OCI-LY7 (cell line): ENCODE results near the gene RXFP1. TPM values are rescaled to one million over a fixed set of nuclear protein-coding genes. Genes with fewer than 3 reads are reported as not detected.

Experiments used
- BruUV-seq: library from RNA; stranded (reverse); fragments of 400-500 nt; replicated peaks from 2 replicates; lab custom pipeline; 2021; lab: Mats Ljungman, UMichigan
- CTCF ChIA-PET: fragments of 300-600 bp; sonication (Branson Sonifier 250); formaldehyde crosslinking; loops from one replicate; lab custom pipeline; 2022; ENCODE audit warnings: antibody characterized with exemption; ENCODE audit not compliant: unreplicated experiment; lab: Charles Lee
- POLR2A ChIA-PET: fragments of 300-600 bp; sonication (Branson Sonifier 250); formaldehyde crosslinking; loops from one replicate; lab custom pipeline; 2022; ENCODE audit warnings: antibody characterized with exemption; lab: Charles Lee
- DNase-seq: peaks from one replicate; pipeline ENCODE4 v3.0.0-alpha.2; 2015; ENCODE audit warnings: low spot score
- H2AFZ ChIP-seq: fragments of 200-600 bp; sonication (generic), shearing (Covaris generic); 2 replicates; pipeline ENCODE4 v1.6.1; 2014; ENCODE audit warnings: mild to moderate bottlenecking, antibody characterized with exemption, low read length, moderate library complexity
- H3K27ac ChIP-seq: fragments of 200-600 bp; sonication (generic); 2 replicates; pipeline ENCODE4 v1.5.1; 2014; ENCODE audit warnings: mixed run types, low read depth, mild to moderate bottlenecking, moderate library complexity, low read length, inconsistent platforms; ENCODE audit not compliant: poor library complexity, severe bottlenecking
- H3K36me3 ChIP-seq: fragments of 200-600 bp; sonication (generic); 2 replicates; pipeline ENCODE4 v1.6.1; 2014; ENCODE audit warnings: mild to moderate bottlenecking, antibody characterized with exemption, low read length, moderate library complexity, mixed read lengths; ENCODE audit not compliant: insufficient read depth
- H3K4me1 ChIP-seq: fragments of 200-600 bp; sonication (generic); 2 replicates; pipeline ENCODE4 v1.5.1; 2014; ENCODE audit warnings: mild to moderate bottlenecking, low read length; ENCODE audit not compliant: insufficient read depth, poor library complexity, severe bottlenecking
- H3K4me2 ChIP-seq: fragments of 200-600 bp; sonication (generic); 2 replicates; pipeline ENCODE4 v1.6.1; 2014; ENCODE audit warnings: mild to moderate bottlenecking, low read length
- H3K4me3 ChIP-seq: fragments of 200-600 bp; sonication (generic); 2 replicates; pipeline ENCODE4 v1.5.1; 2014; ENCODE audit warnings: mild to moderate bottlenecking, low read depth, low read length; ENCODE audit not compliant: poor library complexity, severe bottlenecking
- H3K79me2 ChIP-seq: fragments of 200-600 bp; sonication (generic); 2 replicates; pipeline ENCODE4 v1.6.1; 2016; ENCODE audit warnings: low read depth, mild to moderate bottlenecking, low read length, moderate library complexity, mixed read lengths; ENCODE audit not compliant: insufficient read depth
- H3K9me2 ChIP-seq: fragments of 200-600 bp; sonication (generic); 2 replicates; pipeline ENCODE4 v1.6.1; 2016; ENCODE audit warnings: mild to moderate bottlenecking, low read length, mixed read lengths; ENCODE audit not compliant: insufficient read depth
- H3K9me3 ChIP-seq: fragments of 200-600 bp; sonication (generic); 2 replicates; pipeline ENCODE4 v1.6.1; 2014; ENCODE audit warnings: mild to moderate bottlenecking, mixed run types, low read length, mixed read lengths
- H4K20me1 ChIP-seq: fragments of 200-600 bp; sonication (generic); 2 replicates; pipeline ENCODE4 v1.6.1; 2014; ENCODE audit warnings: mild to moderate bottlenecking, antibody characterized with exemption, low read length, moderate library complexity, mixed read lengths; ENCODE audit not compliant: insufficient read depth
- EZH2phosphoT487 ChIP-seq: fragments of 200-600 bp; sonication (generic); IDR thresholded peaks from 2 replicates; pipeline ENCODE4 v1.6.1; 2018; ENCODE audit warnings: low read depth, borderline replicate concordance, mild to moderate bottlenecking, mixed run types, antibody characterized with exemption, low read length, moderate library complexity, mixed read lengths
- intact Hi-C: fragments of 100-400 bp; cut with micrococcal nuclease; formaldehyde crosslinking; loops from one replicate; pipeline ENCODE4 v1.10.0; 2022; ENCODE audit not compliant: unreplicated experiment
- total RNA-seq, 2 experiments: library from RNA; depleted of rRNA in 1 of 2; stranded (reverse); fragments of >200 nt in 1 of 2; shearing (Covaris generic) in 1 of 2; gene quantifications; 2 replicates each; pipeline ENCODE4 v1.2.3, GENCODE V29; 2014 to 2022
- TF ChIP-seq, protein P1 (sequence below): fragments of 200-600 bp; sonication (generic); conservative IDR thresholded peaks from 2 replicates; pipeline ENCODE4 v1.5.1; 2014; ENCODE audit warnings: mild to moderate bottlenecking, antibody characterized with exemption, low read length, moderate library complexity, mixed read lengths

The RXFP1 gene
- total RNA-seq, 2 experiments from 2014 or later = not detected

GRCh38 chr4:158609116-158609515, 87.4 kb downstream of the RXFP1 start:
- H3K4me1 ChIP-seq = peaks cover 6% of the 10 kb centered on the region
- H3K9me3 ChIP-seq = no peaks in the 10 kb centered on the region
- no peaks in the 10 kb centered on the region for H3K36me3 ChIP-seq
- CTCF ChIA-PET = no interaction called here
- no peak for DNase-seq
- intact Hi-C loops = no loop called here
- no peak overlapping the region for H3K4me2 ChIP-seq
- no peaks in the 10 kb centered on the region for H4K20me1 ChIP-seq
- H2AFZ ChIP-seq = no peak overlapping the region
- no peak overlapping the region for H3K27ac ChIP-seq
- TF ChIP-seq EZH2phosphoT487 = no peak
- TF ChIP-seq, protein P1, sequence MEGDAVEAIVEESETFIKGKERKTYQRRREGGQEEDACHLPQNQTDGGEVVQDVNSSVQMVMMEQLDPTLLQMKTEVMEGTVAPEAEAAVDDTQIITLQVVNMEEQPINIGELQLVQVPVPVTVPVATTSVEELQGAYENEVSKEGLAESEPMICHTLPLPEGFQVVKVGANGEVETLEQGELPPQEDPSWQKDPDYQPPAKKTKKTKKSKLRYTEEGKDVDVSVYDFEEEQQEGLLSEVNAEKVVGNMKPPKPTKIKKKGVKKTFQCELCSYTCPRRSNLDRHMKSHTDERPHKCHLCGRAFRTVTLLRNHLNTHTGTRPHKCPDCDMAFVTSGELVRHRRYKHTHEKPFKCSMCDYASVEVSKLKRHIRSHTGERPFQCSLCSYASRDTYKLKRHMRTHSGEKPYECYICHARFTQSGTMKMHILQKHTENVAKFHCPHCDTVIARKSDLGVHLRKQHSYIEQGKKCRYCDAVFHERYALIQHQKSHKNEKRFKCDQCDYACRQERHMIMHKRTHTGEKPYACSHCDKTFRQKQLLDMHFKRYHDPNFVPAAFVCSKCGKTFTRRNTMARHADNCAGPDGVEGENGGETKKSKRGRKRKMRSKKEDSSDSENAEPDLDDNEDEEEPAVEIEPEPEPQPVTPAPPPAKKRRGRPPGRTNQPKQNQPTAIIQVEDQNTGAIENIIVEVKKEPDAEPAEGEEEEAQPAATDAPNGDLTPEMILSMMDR = no peak
- no peaks in the 10 kb centered on the region for H3K79me2 ChIP-seq
- POLR2A ChIA-PET = no interaction called here
- H3K4me3 ChIP-seq = no peak overlapping the region
- no TSS peak for BruUV-seq
- H3K9me2 ChIP-seq = no peaks in the 10 kb centered on the region

GRCh38 chr4:158610790-158611189, 89.1 kb downstream of the RXFP1 start:
- H2AFZ ChIP-seq = no peak overlapping the region

DNA sequence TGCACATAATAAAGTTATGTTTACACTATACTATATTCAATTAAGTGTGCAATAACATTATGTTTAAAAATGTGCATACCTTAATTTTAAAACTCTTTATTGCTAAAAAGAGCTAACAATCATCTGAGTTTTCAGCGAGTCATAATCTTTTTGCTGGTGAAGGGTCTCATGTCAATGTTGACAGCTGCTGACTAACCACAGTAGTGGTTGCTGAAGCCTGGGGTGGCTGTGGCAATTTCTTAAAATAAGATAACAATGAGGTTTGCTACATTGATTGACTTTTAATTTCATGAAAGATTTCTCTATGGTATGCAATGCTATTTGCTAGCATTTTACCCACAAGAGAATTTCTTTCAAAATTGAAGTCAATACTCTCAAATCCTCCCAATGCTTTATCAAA, 91.4 kb downstream of the RXFP1 start:
- no peak overlapping the region for H2AFZ ChIP-seq
- no peaks in the 10 kb centered on the region for H4K20me1 ChIP-seq
- DNase-seq = no peak
- no peak overlapping the region for H3K4me2 ChIP-seq
- ChIA-PET POLR2A (no interaction called here), CTCF (no interaction called here)
- H3K4me1 ChIP-seq = peaks cover 6% of the 10 kb centered on the region
- no peak for TF ChIP-seq EZH2phosphoT487
- TF ChIP-seq, protein P1 = no peak
- H3K4me3 ChIP-seq = no peak overlapping the region
- BruUV-seq = no TSS peak
- no peaks in the 10 kb centered on the region for H3K9me2 ChIP-seq
- H3K27ac ChIP-seq = no peak overlapping the region
- intact Hi-C loops = no loop called here
- no peaks in the 10 kb centered on the region for H3K36me3 ChIP-seq
- H3K9me3 ChIP-seq = no peaks in the 10 kb centered on the region
- no peaks in the 10 kb centered on the region for H3K79me2 ChIP-seq

More at GRCh38 chr4:158610790-158611189, 89.1 kb downstream of the RXFP1 start:
- Histone ChIP-seq H3K4me1 (peaks cover 6% of the 10 kb centered on the region), H3K4me3 (no peak overlapping the region), H3K36me3 (no peaks in the 10 kb centered on the region), H3K27ac (no peak overlapping the region), H3K4me2 (no peak overlapping the region), H3K9me3 (no peaks in the 10 kb centered on the region), H3K9me2 (no peaks in the 10 kb centered on the region), H3K79me2 (no peaks in the 10 kb centered on the region), H4K20me1 (no peaks in the 10 kb centered on the region)
- CTCF ChIA-PET = no interaction called here
- BruUV-seq = no TSS peak
- intact Hi-C loops = no loop called here
- POLR2A ChIA-PET = interaction anchor here (0.5 kb wide), 1 partner anchor 24 kb away, joined by 4 read pairs; no protein-coding TSS in a partner anchor
- TF ChIP-seq EZH2phosphoT487 = no peak
- TF ChIP-seq, protein P1 = no peak
- no peak for DNase-seq
